Esophagus squamous epithelium (tissue), 5 donors: ENCODE results near the gene STK11. TPM values are rescaled to one million over a fixed set of nuclear protein-coding genes. Genes with fewer than 3 reads are reported as not detected.

ENCODE experiments used
- DNase-seq: peaks from one replicate; lab custom pipeline; 2025; lab: John Stamatoyannopoulos, UW
- H3K27ac ChIP-seq, 4 donors: fragments of 200-600 bp; sonication (generic); one replicate each; pipeline ENCODE4 v1.5.1; 2016 to 2019; ENCODE audit warnings: mild to moderate bottlenecking in 1 of 4
- H3K27me3 ChIP-seq, 4 donors: fragments of 200-600 bp; sonication (generic); 1 replicate in 3 of 4; 2 replicates in 1 of 4; pipeline versions ENCODE4 v1.5.1 to v1.6.0; 2017 to 2021; ENCODE audit warnings: antibody characterized with exemption in 1 of 4
- H3K36me3 ChIP-seq, 3 donors: fragments of 200-600 bp; sonication (generic); one replicate each; pipeline ENCODE4 v1.5.1; 2016 to 2019
- H3K4me1 ChIP-seq, 3 donors: fragments of 200-600 bp; sonication (generic); one replicate each; pipeline ENCODE4 v1.5.1; 2017 to 2019
- H3K4me3 ChIP-seq, 4 donors: fragments of 200-600 bp; sonication (generic); 1 replicate in 3 of 4; 2 replicates in 1 of 4; pipeline ENCODE4 v1.5.1; 2016 to 2019; ENCODE audit warnings: mild to moderate bottlenecking in 2 of 4, moderate library complexity in 1 of 4
- H3K9me3 ChIP-seq, 3 donors: fragments of 200-600 bp; sonication (generic); one replicate each; pipeline ENCODE4 v1.5.1; 2016 to 2019
- POLR2A ChIP-seq, 4 donors: fragments of 450-650 bp; IDR thresholded peaks; one replicate each; pipeline ENCODE4 v1.6.1; 2017; ENCODE audit warnings: antibody characterized with exemption in 4 of 4, mild to moderate bottlenecking in 4 of 4, moderate library complexity in 3 of 4
- WGBS, 2 donors: methylation state at CpG; one replicate each; pipeline ENCODE4 v1.1.5; 2018; 5-methylcytosine and 5-hydroxymethylcytosine counted together
- intact Hi-C: fragments of 100-400 bp; cut with DNase I; formaldehyde crosslinking; loops from one replicate; pipeline ENCODE4 v1.15.0; 2022
- total RNA-seq, 4 donors: library from RNA; depleted of rRNA; stranded (reverse); fragments of >200 nt; gene quantifications; one replicate each; pipeline ENCODE4 v1.1.0, GENCODE V29; 2016
- TF ChIP-seq, protein P1 (sequence below), 6 experiments: fragments of 450-650 bp in 4 of 6; fragments of 200-600 bp in 2 of 6; sonication (generic) in 2 of 6; IDR thresholded peaks; one replicate each; pipeline ENCODE4 v1.5.1; 2016 to 2019; ENCODE audit warnings: antibody characterized with exemption in 6 of 6, mild to moderate bottlenecking in 4 of 6, moderate library complexity in 4 of 6
- donor health status: DM: yes; HTN: yes; CAD: no.

STK11 gene
- total RNA-seq, 4 donors from 2014 or later = 59.3 to 68.5 (median 61.6) TPM

DNA sequence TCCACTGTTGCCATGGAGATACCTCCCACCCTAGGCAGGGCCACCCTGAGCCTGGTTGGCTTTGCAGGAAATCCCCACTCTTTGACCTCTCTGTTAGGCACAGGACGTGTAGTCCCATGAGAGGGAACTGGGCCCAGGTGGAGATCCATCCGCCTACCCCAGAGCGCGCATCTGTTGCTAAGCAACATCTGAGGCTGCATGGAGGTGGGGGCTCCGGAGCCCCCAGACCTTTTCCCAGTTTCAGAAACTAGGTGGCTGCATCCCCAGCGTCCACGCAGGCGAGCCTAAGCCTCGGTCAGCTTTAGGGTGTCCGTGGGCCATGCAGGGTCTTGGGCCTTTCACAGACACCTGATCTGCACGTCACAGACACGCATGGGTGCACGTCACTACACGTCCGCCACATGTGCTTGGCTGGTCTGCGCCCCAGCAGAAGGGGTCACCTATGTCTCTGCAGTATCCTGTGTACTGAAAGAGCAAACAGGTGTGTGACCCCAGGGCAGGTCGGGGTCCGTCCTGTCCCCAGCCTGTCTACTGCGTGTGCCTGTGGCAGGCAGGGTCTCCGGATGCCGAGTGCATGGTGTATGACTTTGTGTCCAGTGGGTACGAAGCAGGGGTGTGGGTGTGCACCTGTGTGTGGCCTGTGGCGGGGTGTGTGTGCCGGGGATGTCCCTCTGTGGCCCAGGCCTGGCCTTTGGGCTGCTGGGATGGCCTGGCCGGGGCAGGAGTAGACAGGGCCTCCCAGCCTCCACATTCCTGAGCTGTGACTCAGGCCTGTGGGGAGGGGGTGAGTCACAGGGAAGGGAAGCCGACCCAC lies 59.4 kb downstream of the STK11 start:
- no peaks in the 10 kb centered on the region for H3K9me3 ChIP-seq
- H3K4me3 ChIP-seq = peak overlapping the region in 2 of 4 donors; percentile 62 to 70
- TF ChIP-seq, protein P1, sequence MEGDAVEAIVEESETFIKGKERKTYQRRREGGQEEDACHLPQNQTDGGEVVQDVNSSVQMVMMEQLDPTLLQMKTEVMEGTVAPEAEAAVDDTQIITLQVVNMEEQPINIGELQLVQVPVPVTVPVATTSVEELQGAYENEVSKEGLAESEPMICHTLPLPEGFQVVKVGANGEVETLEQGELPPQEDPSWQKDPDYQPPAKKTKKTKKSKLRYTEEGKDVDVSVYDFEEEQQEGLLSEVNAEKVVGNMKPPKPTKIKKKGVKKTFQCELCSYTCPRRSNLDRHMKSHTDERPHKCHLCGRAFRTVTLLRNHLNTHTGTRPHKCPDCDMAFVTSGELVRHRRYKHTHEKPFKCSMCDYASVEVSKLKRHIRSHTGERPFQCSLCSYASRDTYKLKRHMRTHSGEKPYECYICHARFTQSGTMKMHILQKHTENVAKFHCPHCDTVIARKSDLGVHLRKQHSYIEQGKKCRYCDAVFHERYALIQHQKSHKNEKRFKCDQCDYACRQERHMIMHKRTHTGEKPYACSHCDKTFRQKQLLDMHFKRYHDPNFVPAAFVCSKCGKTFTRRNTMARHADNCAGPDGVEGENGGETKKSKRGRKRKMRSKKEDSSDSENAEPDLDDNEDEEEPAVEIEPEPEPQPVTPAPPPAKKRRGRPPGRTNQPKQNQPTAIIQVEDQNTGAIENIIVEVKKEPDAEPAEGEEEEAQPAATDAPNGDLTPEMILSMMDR (IDR thresholded peaks at IDR 0.05) = no peak
- no peak for TF ChIP-seq POLR2A (IDR thresholded peaks at IDR 0.05)
- intact Hi-C loops = no loop called here
- WGBS, 2 donors = 44% methylated on average over 14 of the region's 26 CpGs; no CpG with 5 or more reads in 1 of the 2 donors
- peak overlapping the region; percentile 86 to 99 (median 96) for H3K27ac ChIP-seq
- peaks cover 66 to 94% (median 69%) of the 10 kb centered on the region in 3 donors for H3K4me1 ChIP-seq
- no peak for DNase-seq
- no peaks in the 10 kb centered on the region for H3K27me3 ChIP-seq
- no peaks in the 10 kb centered on the region for H3K36me3 ChIP-seq

DNA sequence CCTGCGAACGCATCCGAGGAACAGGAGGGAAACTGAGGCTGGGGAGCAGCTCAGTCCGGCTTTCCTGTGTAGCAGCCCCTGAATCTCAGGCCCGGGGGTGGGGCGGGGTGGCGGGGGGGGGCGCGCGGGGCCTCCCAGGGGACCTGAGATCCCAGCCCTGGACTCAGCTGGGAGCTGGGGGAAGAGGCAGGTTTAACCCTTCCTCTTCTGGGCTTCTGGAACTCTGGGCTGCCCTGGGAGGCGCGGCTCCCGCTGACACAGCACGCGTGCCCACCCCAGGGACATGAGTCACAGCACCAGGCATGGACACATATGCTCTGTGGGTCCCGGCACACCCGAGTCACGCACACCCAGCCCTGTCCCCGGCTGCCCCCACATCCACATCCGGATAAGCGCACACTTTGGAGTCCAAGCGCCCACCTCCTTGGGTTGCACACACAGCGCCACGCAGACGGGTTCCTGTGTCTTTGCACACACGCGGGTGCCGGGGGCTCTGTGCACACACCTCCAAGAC lies 60.1 kb downstream of the STK11 start:
- intact Hi-C loops = loop anchor here (2.0 kb wide), 1 partner anchor 21 kb away; no protein-coding TSS in a partner anchor

DNA sequence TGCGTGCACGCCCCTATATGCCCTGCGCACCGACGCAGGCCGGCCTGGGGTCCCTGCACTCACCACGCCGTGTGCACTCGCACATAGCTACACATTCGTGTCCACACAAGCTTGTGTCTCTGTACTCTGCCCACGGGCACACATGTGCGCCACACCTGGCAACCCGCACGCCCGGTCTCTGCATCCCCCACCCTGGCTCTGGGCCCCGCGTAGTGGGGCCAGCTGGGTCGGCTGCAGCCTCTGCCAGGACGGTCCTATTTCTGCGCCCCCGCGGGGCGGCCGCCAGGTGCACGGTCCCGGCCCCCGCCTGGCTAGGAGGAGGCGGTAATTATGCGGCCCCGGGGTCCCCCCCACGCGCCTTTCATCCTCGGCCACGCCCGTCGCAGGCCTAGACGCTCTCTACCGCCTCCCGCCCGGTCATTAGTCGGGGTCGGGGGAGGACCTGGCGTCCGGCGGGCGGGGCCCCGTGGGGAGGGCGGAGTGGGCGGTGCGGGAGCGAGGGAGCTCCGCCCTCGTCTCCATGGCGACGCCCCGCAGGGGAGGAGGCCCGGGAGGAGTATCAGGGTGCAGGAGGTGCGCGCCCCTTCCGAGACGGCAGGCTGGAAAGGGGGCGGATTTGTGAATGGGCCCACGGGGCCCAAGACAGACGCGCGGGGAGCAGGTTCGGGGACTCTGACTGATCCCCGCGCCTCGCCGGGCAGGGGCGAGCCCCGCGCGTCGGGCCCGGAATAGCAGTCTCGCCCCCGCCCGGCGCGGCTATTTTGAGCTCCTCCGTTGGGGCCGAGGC lies 60.7 kb downstream of the STK11 start:
- Histone ChIP-seq H3K36me3 (peaks cover 0 to 12% (median 0%) of the 10 kb centered on the region in 3 donors), H3K9me3 (no peaks in the 10 kb centered on the region), H3K27me3 (no peaks in the 10 kb centered on the region), H3K4me1 (peaks cover 71 to 94% (median 73%) of the 10 kb centered on the region in 3 donors), H3K27ac (peak overlapping the region; percentile 86 to 99 (median 96)), H3K4me3 (peak overlapping the region; percentile 43 to 70 (median 56))
- DNase-seq = peak; percentile 52
- intact Hi-C loops = loop anchor here (2.0 kb wide), 1 partner anchor 22 kb away; no protein-coding TSS in a partner anchor
- TF ChIP-seq, protein P1 (IDR thresholded peaks at IDR 0.05) = peak in 1 of 6 experiments; percentile 14
- peak in 1 of 4 donors; percentile 50 for TF ChIP-seq POLR2A (IDR thresholded peaks at IDR 0.05)
- 0% methylated on average over 16 of the region's 84 CpGs; no CpG with 5 or more reads in 1 of the 2 donors for WGBS, 2 donors

More for the DNA sequence above, 60.1 kb downstream of the STK11 start:
- DNase-seq = no peak
- peaks cover 0 to 6% (median 0%) of the 10 kb centered on the region in 3 donors for H3K36me3 ChIP-seq
- peak overlapping the region; percentile 86 to 99 (median 96) for H3K27ac ChIP-seq
- 0% methylated on average over 2 of the region's 28 CpGs; no CpG with 5 or more reads in 1 of the 2 donors for WGBS, 2 donors
- H3K4me1 ChIP-seq = peaks cover 67 to 94% (median 69%) of the 10 kb centered on the region in 3 donors
- peak in 1 of 4 donors; percentile 5 for TF ChIP-seq POLR2A (IDR thresholded peaks at IDR 0.05)
- TF ChIP-seq, protein P1 (IDR thresholded peaks at IDR 0.05) = no peak
- H3K9me3 ChIP-seq = no peaks in the 10 kb centered on the region
- no peaks in the 10 kb centered on the region for H3K27me3 ChIP-seq
- peak overlapping the region; percentile 43 to 70 (median 56) for H3K4me3 ChIP-seq

DNA sequence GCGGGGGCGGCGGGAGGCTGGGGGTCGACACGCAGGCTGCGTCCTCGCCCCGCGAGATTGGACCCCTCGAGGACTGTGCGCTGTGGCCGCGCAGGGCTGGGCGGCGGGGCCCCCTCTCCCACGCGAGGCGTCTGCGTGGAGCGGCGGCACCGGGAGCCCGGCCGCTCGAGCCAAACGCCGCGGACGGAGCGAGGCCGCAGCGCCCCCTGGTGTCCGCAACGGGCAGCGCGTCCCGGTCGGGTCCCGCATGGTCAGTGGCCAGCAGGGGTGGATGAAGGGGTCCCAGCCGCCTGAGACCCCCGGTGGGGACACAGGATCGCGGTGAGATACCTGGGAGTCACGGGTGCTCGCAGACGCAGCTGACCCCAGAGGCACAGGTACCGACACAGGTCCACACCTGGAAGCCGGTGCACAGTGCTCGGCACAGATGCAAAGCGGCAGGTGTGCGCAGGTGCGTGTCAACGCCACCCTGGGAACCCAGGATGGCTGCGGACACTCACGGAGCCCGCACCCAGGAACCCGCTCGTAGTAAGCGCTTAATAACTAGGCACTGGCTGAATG lies 61.4 kb downstream of the STK11 start:
- Histone ChIP-seq H3K4me3 (peak overlapping the region; percentile 43 to 70 (median 56)), H3K36me3 (peaks cover 0 to 19% (median 2%) of the 10 kb centered on the region in 3 donors), H3K9me3 (no peaks in the 10 kb centered on the region), H3K27ac (peak overlapping the region; percentile 86 to 99 (median 96)), H3K4me1 (peaks cover 71 to 94% (median 73%) of the 10 kb centered on the region in 3 donors), H3K27me3 (no peaks in the 10 kb centered on the region)
- WGBS, 2 donors = 0% methylated on average over 26 of the region's 59 CpGs; no CpG with 5 or more reads in 1 of the 2 donors
- DNase-seq = no peak
- intact Hi-C loops = loop anchor here (2.0 kb wide), 1 partner anchor 22 kb away; no protein-coding TSS in a partner anchor
- no peak for TF ChIP-seq POLR2A (IDR thresholded peaks at IDR 0.05)
- TF ChIP-seq, protein P1 (IDR thresholded peaks at IDR 0.05) = peak; percentile 93 to 100 (median 99)
